ENCODE data around the gene MYO1B.

GRCh38 chr2:191465766-191466420 is 220.7 kb downstream of the MYO1B start:
- TF ChIP-seq EZH2 (IDR thresholded peaks at IDR 0.05; ENCODE audit: low read length, unreplicated experiment) (no peak), CTCF (conservative IDR thresholded peaks at IDR 0.05; ENCODE audit: low read depth, low read length) (no peak), EZH2phosphoT487 (IDR thresholded peaks at IDR 0.05; ENCODE audit: borderline replicate concordance, low read length) (no peak)

All from PC-3 (cell line).